Ascending aorta (tissue), 2 donors: ENCODE results near the gene ABAT. TPM values are rescaled to one million over a fixed set of nuclear protein-coding genes. Genes with fewer than 3 reads are reported as not detected.

Source experiments
- DNase-seq, 2 donors: peaks; one replicate each; pipeline ENCODE4 v3.0.0-alpha.2; 2019; ENCODE audit warnings: low spot score in 2 of 2
- H3K27ac ChIP-seq, 2 donors: fragments of 200-600 bp; sonication (generic); one replicate each; pipeline ENCODE4 v1.5.1; 2016 to 2017; ENCODE audit warnings: mild to moderate bottlenecking in 1 of 2
- H3K27me3 ChIP-seq: fragments of 200-600 bp; sonication (generic); one replicate; pipeline ENCODE4 v1.5.1; 2017
- H3K36me3 ChIP-seq, 2 donors: fragments of 200-600 bp; sonication (generic); one replicate each; pipeline ENCODE4 v1.5.1; 2016
- H3K4me1 ChIP-seq, 2 donors: fragments of 200-600 bp; sonication (generic); one replicate each; pipeline ENCODE4 v1.5.1; 2016 to 2017; ENCODE audit warnings: mild to moderate bottlenecking in 1 of 2
- H3K4me3 ChIP-seq, 2 donors: fragments of 200-600 bp; sonication (generic); one replicate each; pipeline ENCODE4 v1.5.1; 2016 to 2017; ENCODE audit warnings: mild to moderate bottlenecking in 1 of 2
- H3K9me3 ChIP-seq, 2 donors: fragments of 200-600 bp; sonication (generic); one replicate each; pipeline ENCODE4 v1.5.1; 2016
- CTCF ChIP-seq, 3 experiments: fragments of 200-600 bp in 2 of 3; fragments of 450-650 bp in 1 of 3; sonication (generic) in 2 of 3; IDR thresholded peaks; one replicate each; pipeline ENCODE4 v1.5.1; 2016 to 2019; ENCODE audit warnings: antibody characterized with exemption in 3 of 3, mild to moderate bottlenecking in 1 of 3, moderate library complexity in 1 of 3
- intact Hi-C: fragments of 100-400 bp; cut with DNase I; formaldehyde crosslinking; loops from one replicate; pipeline ENCODE4 v1.15.1; 2023
- total RNA-seq: library from RNA; depleted of rRNA; stranded (reverse); fragments of >200 nt; gene quantifications from one replicate; pipeline ENCODE4 v1.1.0, GENCODE V29; 2016

The ABAT gene
- total RNA-seq, 1 donor from 2014 or later, result 1.8 TPM

DNA sequence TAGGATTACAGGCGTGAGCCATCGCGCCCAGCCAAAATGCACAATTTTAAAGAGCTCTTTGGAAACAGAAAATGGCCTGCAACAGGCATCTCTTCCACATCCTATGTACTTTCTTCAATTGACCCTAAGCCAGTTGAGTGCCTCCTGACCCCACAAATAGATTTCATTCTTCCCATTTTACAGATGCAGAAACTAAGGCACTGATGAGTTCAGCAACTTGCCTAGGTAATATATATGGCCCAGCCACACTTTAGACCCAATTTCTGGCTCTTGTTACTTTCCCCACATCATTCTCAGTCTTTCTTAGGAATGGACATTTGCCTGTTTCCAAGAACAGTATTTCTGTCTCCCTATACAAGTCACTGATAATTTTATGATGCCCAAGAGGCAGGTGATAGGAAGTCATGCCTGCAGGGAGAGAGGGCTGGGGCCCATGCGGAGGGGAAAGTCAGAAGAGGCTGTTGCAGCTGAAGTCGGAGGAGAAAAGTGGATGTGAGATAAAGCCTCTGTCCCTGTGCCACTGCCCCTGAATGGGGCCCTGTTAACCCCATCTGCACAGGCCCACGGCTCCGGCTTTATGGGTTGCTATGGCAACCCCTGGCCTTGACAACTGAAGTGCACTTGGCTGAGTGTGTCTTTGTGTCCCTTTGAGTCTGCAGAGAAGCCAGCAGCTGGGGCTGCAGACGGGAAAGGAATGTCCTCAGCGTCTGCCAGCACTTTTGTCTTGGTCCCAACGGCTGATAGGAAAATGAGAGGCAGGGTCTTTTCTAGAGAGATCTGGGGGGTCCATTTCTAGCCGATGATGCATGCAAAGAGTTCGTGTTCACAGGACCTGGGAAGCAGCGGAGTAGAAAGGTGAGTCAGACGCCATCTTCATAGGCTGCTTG lies 45.9 kb downstream of the ABAT start:
- Histone ChIP-seq H3K9me3 (peaks cover 0 to 7% of the 10 kb centered on the region in 2 donors), H3K36me3 (no peaks in the 10 kb centered on the region), H3K27ac (no peak overlapping the region), H3K4me3 (no peak overlapping the region), H3K4me1 (no peaks in the 10 kb centered on the region), H3K27me3 (no peaks in the 10 kb centered on the region)
- no peak for TF ChIP-seq CTCF (IDR thresholded peaks at IDR 0.05)
- no peak for DNase-seq
- intact Hi-C loops, result no loop called here

- Histone ChIP-seq H3K27me3 (no peaks in the 10 kb centered on the region), H3K9me3 (peaks cover 0 to 7% of the 10 kb centered on the region in 2 donors), H3K4me3 (no peak overlapping the region), H3K4me1 (no peaks in the 10 kb centered on the region), H3K27ac (no peak overlapping the region), H3K36me3 (no peaks in the 10 kb centered on the region)
- no peak for DNase-seq
- intact Hi-C loops, result no loop called here
- TF ChIP-seq CTCF (IDR thresholded peaks at IDR 0.05), result no peak
These were observed 46.5 kb downstream of the ABAT start for GRCh38 chr16:8720967-8721308.

DNA sequence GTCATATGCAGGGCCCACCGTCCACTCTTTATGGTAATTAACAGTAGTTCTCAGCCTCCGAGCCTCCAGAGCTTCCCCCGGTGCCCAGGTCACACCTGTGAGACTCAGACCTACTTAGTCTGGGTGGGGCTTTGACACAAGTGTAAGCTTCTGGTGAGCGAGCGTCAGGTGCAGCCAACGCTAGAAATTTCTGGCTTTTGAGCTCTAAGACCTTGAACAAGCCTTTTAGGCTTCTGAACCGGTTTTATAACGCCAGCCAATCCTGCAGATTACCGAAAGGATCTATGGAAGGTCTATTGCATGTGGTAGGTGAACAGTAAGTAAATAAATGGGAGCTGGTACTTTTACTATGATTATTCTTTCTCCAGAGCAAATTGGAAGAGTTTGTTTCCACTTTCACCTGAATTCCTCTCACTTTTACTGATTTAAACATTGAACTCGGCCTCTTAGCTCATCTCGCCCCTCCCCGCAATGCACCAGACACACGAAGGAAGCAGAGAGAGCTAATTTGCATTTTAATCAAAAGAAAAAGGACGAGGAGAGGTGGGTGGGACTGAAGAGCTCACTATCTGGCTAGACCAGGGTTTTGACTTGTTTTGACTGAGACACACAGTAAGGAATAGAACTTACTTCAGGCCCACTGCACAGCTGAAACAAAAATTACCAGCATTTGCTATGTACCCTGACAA lies 47.1 kb downstream of the ABAT start:
- TF ChIP-seq CTCF (IDR thresholded peaks at IDR 0.05), result no peak
- Histone ChIP-seq H3K4me3 (no peak overlapping the region), H3K36me3 (no peaks in the 10 kb centered on the region), H3K9me3 (peaks cover 0 to 6% of the 10 kb centered on the region in 2 donors), H3K4me1 (no peaks in the 10 kb centered on the region), H3K27me3 (no peaks in the 10 kb centered on the region), H3K27ac (no peak overlapping the region)
- no peak for DNase-seq
- intact Hi-C loops, result no loop called here

DNA sequence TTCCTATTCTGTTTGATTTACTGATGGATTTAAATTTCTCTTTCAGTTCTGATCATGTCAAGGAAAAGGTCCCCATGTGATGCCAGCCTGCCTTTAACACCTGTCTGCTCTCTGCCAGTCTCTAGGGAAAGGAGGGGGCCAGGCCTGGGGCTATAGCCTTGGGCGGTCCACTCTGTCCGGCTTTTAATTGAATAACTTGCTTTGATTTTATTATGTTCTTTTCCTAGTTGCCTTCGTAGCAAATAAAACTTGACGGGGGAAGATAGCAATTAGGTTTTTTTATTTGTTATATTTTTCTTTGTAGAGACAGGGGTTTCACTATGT lies 47.6 kb downstream of the ABAT start:
- H3K36me3 ChIP-seq, result no peaks in the 10 kb centered on the region
- no peak for DNase-seq
- no peaks in the 10 kb centered on the region for H3K4me1 ChIP-seq
- no peaks in the 10 kb centered on the region for H3K27me3 ChIP-seq
- H3K27ac ChIP-seq, result no peak overlapping the region
- peaks cover 0 to 4% of the 10 kb centered on the region in 2 donors for H3K9me3 ChIP-seq
- no peak for TF ChIP-seq CTCF (IDR thresholded peaks at IDR 0.05)
- H3K4me3 ChIP-seq, result no peak overlapping the region
- intact Hi-C loops, result no loop called here

GRCh38 chr16:8725513-8726178 lies 51.2 kb downstream of the ABAT start:
- no peaks in the 10 kb centered on the region for H3K9me3 ChIP-seq
- H3K4me1 ChIP-seq, result no peaks in the 10 kb centered on the region
- DNase-seq, result no peak
- H3K36me3 ChIP-seq, result no peaks in the 10 kb centered on the region
- no peak overlapping the region for H3K4me3 ChIP-seq
- TF ChIP-seq CTCF (IDR thresholded peaks at IDR 0.05), result no peak
- intact Hi-C loops, result no loop called here
- no peaks in the 10 kb centered on the region for H3K27me3 ChIP-seq
- H3K27ac ChIP-seq, result no peak overlapping the region
